ENCODE measurements around the gene ACP4.

The ACP4 gene

DNA sequence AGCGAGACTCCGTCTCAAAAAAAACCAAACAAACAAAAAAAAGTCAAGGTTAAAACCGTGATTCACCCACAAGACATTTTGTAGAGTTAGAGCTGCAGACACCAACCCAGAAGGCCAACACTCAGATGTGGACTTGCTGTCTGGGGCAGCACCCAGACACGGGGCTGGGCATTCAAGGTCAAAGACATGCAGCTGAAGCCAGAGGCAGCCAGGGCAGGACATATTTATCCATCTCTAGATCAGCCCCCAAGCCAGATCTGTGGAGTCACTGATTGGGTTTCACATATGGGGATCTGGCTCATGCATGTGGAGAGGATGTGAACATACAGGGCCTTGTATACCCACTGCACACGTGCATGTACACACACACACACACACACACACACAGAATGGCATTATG is 39.6 kb downstream of the ACP4 start:
- H3K36me3 ChIP-seq (replicated peaks), result no peaks in the 10 kb centered on the region
- H3K4me1 ChIP-seq, result no peaks in the 10 kb centered on the region
- H3K27me3 ChIP-seq (ENCODE audit: low read depth), result peaks cover 2% of the 10 kb centered on the region; the same call in 1 of the 2 replicates
- in situ Hi-C loops (cut with MboI; ENCODE audit: low sequenced_read_pairs), result no loop called here
- no peaks in the 10 kb centered on the region for H3K9me3 ChIP-seq
- DNase-seq (ENCODE audit: low spot score in 2 of 2), result no peak
- no peak overlapping the region for H3K4me3 ChIP-seq

DNA sequence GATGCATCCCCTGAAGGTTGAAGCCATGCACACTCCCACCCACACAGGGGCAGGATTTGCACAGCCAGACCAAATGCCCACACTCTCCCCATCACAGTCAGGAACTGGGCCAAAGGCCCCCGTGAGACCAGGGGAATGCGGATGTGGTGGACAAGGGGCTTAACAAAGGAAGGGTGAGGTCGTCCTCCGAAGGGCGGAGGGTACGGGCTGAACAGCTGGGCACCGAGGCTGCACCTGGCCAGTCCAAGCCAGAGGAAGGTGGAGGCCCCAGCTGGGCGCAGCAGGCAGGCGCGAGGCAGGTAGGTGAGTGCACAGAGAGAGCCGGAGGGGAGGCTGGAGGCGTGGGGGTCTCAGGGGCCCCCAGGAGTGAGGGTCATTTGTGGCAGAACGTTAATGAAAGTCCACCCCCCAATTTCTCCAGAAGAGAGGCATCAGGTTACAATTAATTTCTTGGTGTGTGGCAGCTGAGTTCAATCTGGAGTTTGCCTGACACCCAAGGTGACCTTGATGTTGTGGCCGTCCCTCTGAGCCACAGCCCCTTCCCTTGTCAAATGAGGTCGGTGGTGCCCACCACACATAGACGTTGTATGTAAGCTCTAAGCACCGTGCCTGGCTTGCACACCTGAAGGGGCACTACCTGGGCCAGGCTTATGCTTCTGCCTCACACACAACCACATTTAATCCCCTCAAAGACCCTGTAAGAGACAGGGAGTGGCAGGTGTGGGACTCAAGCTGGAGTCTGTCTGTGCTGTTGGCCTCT is 40.2 kb downstream of the ACP4 start:
- H3K4me3 ChIP-seq, result no peak overlapping the region
- in situ Hi-C loops (cut with MboI; ENCODE audit: low sequenced_read_pairs), result no loop called here
- DNase-seq (ENCODE audit: low spot score in 2 of 2), result no peak

DNA sequence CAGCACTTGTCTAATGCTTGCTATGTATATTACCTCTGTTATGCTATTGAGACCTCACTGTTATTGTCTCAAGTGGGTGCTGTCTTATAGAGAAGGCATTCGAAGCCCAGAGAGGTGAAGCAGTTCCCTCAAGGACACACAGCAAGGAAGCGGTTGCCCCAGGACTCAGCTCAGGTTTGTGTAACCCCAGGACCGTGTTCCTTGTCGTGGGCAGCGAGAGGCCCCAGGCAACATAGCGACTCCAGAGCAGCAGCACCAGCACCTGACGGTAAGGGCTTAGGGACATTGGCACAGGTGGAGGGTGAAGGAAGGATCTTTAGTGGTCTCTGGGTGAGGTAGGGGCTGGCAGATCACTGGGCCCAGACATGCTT is 40.8 kb downstream of the ACP4 start:
- Histone ChIP-seq H3K4me3 (no peak overlapping the region), H3K36me3 (replicated peaks) (no peaks in the 10 kb centered on the region), H3K4me1 (no peaks in the 10 kb centered on the region; the same call in 1 of the 2 replicates), H3K27me3 (ENCODE audit: low read depth) (peaks cover 2% of the 10 kb centered on the region; the same call in 1 of the 2 replicates), H3K9me3 (no peaks in the 10 kb centered on the region)
- in situ Hi-C loops (cut with MboI; ENCODE audit: low sequenced_read_pairs), result no loop called here
- no peak for DNase-seq (ENCODE audit: low spot score in 2 of 2)

More for the DNA sequence above, 40.2 kb downstream of the ACP4 start:
- H3K4me1 ChIP-seq, result no peaks in the 10 kb centered on the region; the same call in 1 of the 2 replicates
- H3K36me3 ChIP-seq (replicated peaks), result no peaks in the 10 kb centered on the region
- peaks cover 2% of the 10 kb centered on the region; the same call in 1 of the 2 replicates for H3K27me3 ChIP-seq (ENCODE audit: low read depth)
- H3K9me3 ChIP-seq, result no peaks in the 10 kb centered on the region

DNA sequence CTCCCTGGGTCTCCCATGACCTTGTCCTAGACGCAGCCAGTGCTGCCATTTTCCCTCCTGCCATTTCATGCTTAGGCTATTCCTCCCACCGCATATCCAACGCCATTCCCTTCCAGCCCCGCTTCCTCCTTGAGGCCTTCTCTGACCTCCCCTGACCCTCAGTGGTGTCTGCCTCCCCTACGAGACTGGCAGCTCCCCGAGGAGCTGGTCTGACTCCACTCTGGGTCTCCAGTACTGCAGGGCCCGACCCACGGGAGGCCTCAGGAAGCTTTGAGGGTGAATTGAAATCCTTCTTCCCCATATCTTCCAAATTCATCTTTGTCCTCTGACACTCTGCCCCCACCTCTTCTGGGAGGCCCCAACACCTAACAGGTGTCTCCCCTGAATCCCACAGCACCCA is 42.5 kb downstream of the ACP4 start:
- H3K4me1 ChIP-seq, result peaks cover 3% of the 10 kb centered on the region

DNA sequence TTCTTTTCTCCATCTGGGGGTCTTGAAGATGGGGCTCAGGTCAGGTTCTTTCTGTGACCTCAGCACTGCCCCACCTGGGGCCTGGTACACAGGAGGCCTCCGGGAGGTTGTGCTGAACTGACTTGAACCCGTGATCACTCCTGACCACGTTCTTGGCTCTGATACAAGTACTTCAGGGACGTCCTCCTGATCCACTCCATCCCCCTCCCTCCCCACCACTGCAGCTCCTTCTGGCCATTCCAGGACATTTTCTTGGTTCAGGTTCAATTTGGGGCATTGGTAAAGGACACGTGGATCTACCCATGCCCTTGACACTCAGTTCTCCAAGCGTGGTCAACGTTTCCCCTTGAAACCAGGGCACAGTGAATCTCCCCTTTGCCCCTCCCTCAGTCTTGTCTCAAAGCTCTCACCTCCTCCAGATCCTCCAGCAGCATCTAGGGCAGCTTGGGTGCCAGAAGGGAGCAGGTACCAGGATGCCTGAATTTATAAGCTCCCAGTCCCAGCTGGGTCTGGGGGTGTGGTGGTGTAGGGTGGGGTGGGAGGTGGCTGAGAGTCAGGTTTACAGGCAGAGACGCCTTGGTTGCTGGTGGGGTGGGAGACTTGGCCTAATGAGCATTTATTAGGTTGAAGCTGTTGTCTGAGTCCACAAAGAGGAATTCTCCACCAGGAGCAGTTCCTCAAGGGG is 43.0 kb downstream of the ACP4 start, which contains the start of gene KLK15:
Gene KLK15 (minus strand): TSS at position 458 of the 685 bp plus-strand sequence. CDS start 2,082 bp downstream, outside the sequence.
- Histone ChIP-seq H3K4me3 (no peak within 1 kb of the TSS), H3K36me3 (replicated peaks) (no peaks in the 10 kb centered on the region), H3K27me3 (ENCODE audit: low read depth) (no peaks in the 10 kb centered on the region), H3K9me3 (no peaks in the 10 kb centered on the region), H3K4me1 (peaks cover 3% of the 10 kb centered on the region)
- in situ Hi-C loops (cut with MboI; ENCODE audit: low sequenced_read_pairs), result no loop called here
- no peak for DNase-seq (ENCODE audit: low spot score in 2 of 2)

More for the DNA sequence above, 42.5 kb downstream of the ACP4 start:
- H3K36me3 ChIP-seq (replicated peaks), result no peaks in the 10 kb centered on the region
- no peaks in the 10 kb centered on the region for H3K27me3 ChIP-seq (ENCODE audit: low read depth)
- in situ Hi-C loops (cut with MboI; ENCODE audit: low sequenced_read_pairs), result no loop called here
- no peak for DNase-seq (ENCODE audit: low spot score in 2 of 2)
- no peak overlapping the region for H3K4me3 ChIP-seq
- no peaks in the 10 kb centered on the region for H3K9me3 ChIP-seq

DNA sequence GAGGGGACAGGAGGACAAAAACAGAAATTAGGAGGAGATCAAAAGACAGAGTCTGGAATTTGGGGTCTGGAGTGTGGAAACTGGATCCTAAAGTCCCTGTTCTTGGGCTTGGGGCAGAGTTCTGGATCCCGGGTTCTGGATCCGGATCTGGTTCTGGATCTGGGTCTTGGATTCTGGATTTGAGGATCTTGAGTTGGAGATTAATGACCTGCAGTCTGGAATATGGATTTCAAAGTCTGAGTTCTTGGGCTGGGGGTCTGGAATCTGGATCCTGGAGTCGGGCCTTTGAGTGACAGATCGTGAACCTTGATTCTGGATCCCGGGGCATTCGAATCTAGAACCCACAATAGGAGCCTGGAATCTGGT is 43.6 kb downstream of the ACP4 start:
- Histone ChIP-seq H3K36me3 (replicated peaks) (no peaks in the 10 kb centered on the region), H3K4me1 (peaks cover 3% of the 10 kb centered on the region), H3K4me3 (no peak overlapping the region), H3K9me3 (no peaks in the 10 kb centered on the region), H3K27me3 (ENCODE audit: low read depth) (no peaks in the 10 kb centered on the region)
- in situ Hi-C loops (cut with MboI; ENCODE audit: low sequenced_read_pairs), result no loop called here
- no peak for DNase-seq (ENCODE audit: low spot score in 2 of 2)

DNA sequence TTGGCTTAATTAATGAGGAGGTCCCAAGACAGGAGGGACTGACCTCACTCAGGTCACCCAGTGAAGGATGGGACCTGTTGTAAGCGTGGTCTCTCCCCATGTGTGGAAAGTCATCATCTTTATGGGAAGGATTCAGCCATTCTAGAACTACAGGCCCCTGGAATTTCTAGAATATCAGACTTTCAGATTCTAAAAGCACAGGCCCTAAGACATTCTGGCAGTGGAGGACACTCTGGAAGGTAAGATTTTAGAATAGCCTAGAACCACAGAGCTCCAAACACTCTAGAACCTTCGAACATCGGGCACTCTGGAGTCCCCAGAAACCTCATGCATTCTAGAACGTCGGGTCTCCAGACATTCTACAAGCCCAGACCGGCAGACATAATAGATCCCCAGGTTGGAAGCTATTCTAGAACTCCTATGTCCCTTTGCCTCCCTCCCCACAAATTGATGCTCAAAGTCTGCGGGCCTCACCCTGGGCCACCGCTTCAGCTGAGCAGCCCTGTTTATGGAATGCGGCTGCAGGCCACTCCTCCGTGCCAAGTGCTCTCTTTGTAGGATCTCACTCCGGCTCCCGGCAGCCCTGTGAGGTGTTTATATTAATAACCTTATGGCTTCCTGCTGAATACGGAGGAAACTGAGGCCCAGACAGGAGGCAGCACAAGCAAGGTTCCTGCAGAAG is 45.0 kb downstream of the ACP4 start:
- peak overlapping the region; percentile 50 for H3K4me3 ChIP-seq
- in situ Hi-C loops (cut with MboI; ENCODE audit: low sequenced_read_pairs), result no loop called here

DNA sequence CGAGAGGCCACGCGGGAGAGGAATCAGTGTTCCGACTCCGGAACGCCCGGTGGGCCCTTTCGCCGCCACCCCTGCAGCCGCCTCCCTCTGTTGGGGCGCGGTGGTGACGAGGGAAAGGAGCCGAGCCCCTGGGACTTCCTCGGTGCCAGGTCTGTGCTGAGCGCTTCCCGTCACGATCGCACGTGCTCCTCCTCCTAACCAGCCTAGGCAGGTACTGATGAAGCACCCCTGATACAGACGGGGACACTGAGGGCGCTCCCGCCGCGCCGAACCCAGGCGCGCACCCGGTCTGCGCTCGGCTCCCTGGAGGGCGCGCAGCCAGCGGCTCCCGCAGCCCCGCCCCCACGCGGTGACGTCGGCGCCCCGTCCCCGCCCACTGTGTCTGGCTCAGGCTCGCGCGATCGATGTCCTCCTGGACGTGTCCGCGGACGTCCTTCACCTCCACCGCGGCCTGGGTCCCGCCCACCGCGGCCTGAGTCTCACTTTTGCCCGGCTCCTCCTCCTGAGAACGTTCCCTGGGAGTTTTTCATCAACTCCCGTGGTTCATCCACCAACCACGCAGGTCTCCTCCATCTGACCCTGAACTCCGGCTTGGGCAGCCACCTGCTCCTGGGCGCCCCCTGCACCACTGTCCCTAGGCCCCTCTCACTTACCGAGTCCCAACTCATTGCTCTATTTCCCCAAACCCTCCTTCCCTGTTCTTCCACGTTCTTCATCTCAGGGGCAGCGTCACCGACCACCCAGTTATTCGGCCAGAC is 45.7 kb downstream of the ACP4 start:
- no peaks in the 10 kb centered on the region for H3K36me3 ChIP-seq (replicated peaks)
- H3K27me3 ChIP-seq (ENCODE audit: low read depth), result no peaks in the 10 kb centered on the region
- H3K9me3 ChIP-seq, result no peaks in the 10 kb centered on the region
- peaks cover 3% of the 10 kb centered on the region for H3K4me1 ChIP-seq
- in situ Hi-C loops (cut with MboI; ENCODE audit: low sequenced_read_pairs), result no loop called here
- DNase-seq (ENCODE audit: low spot score in 2 of 2), result peak; percentile 61 to 88
- H3K4me3 ChIP-seq, result peak overlapping the region; percentile 50

More for the DNA sequence above, 45.0 kb downstream of the ACP4 start:
- DNase-seq (ENCODE audit: low spot score in 2 of 2), result peak in 1 of 2 experiments; percentile 24
- Histone ChIP-seq H3K36me3 (replicated peaks) (no peaks in the 10 kb centered on the region), H3K4me1 (peaks cover 3% of the 10 kb centered on the region), H3K27me3 (ENCODE audit: low read depth) (no peaks in the 10 kb centered on the region), H3K9me3 (no peaks in the 10 kb centered on the region)

DNA sequence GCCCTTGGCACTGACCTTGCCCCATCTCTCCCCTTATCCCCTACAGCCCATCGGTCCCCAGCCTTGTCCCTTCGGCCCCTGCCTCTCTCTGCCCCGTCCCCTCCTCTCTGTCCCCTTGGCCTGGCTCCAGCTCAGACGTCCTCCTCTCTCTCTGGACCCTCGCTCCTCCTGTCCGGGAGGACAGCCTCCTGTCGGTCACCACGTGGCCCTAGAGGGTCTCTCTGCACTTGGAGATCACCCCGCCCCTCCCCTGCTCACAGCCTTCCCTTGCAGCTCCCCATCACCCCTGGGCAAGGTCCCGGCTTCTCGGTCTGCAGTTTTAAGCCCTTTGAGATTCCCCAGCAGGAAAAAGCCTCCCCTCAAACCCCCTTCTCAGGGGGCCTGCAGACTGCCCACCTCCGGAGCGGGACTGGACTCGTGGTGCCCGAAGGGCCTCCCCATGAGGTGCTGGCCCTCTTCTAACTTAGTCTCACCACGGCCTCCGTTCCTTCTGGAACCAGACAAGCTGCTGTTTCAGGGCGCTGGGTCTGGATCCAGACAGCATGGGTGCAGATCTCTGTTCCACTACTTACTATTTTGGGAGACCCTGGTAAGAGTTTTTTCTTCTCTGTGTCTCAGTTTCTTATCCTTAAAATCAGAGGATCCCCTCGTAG is 46.5 kb downstream of the ACP4 start:
- Histone ChIP-seq H3K4me3 (no peak overlapping the region; the same call in 1 of the 2 replicates), H3K36me3 (replicated peaks) (no peaks in the 10 kb centered on the region), H3K9me3 (no peaks in the 10 kb centered on the region), H3K4me1 (peaks cover 3% of the 10 kb centered on the region), H3K27me3 (ENCODE audit: low read depth) (no peaks in the 10 kb centered on the region)
- in situ Hi-C loops (cut with MboI; ENCODE audit: low sequenced_read_pairs), result no loop called here
- DNase-seq (ENCODE audit: low spot score in 2 of 2), result no peak

DNA sequence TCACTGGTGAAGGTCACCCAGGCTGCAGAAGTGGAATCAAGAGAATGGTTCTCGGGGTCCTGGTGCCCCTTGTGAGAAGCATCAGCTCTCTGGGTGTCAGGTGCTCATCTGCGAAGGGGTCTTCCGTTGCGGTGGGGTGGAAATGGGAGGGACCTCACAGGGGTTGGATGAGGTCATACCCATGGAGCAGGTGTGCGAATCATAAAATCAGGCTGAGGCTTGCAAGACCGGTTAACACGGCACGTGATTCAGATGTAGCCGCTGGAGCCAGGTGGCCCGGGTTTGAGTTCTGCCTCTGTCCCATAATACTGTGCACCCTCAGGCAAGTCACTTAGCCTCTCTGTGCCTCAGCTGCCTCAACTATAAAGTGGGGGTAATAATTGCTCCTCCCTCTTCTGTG is 47.1 kb downstream of the ACP4 start:
- in situ Hi-C loops (cut with MboI; ENCODE audit: low sequenced_read_pairs), result no loop called here
- H3K36me3 ChIP-seq (replicated peaks), result no peaks in the 10 kb centered on the region

DNA sequence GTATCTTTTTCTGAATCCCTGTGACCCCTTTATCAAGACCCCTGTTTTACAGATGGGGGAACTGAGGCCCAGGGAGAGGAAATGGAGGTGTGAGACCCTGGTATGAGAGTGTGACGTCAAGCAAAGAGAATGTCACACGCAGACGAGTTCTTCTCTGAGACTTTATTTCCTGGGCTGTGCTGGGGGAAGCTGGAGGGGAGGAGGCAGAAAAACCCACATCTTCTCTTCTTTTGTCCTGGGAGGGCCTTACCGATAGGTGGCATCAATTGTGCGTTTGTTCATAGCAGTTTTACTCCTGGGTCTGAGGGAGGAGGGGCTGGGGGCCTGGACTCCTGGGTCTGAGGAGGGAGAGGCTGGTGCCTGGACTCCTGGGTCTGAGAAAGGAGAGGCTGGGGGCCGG is 48.0 kb downstream of the ACP4 start:
- no peak for DNase-seq (ENCODE audit: low spot score in 2 of 2)
- H3K4me1 ChIP-seq, result peaks cover 3% of the 10 kb centered on the region
- H3K36me3 ChIP-seq (replicated peaks), result no peaks in the 10 kb centered on the region
- in situ Hi-C loops (cut with MboI; ENCODE audit: low sequenced_read_pairs), result no loop called here
- H3K9me3 ChIP-seq, result no peaks in the 10 kb centered on the region
- peaks cover 4% of the 10 kb centered on the region; the same call in 1 of the 2 replicates for H3K27me3 ChIP-seq (ENCODE audit: low read depth)
- no peak overlapping the region for H3K4me3 ChIP-seq

More for the DNA sequence above, 47.1 kb downstream of the ACP4 start:
- H3K4me3 ChIP-seq, result no peak overlapping the region
- H3K9me3 ChIP-seq, result no peaks in the 10 kb centered on the region
- no peak for DNase-seq (ENCODE audit: low spot score in 2 of 2)
- peaks cover 3% of the 10 kb centered on the region for H3K4me1 ChIP-seq
- peaks cover 1% of the 10 kb centered on the region; the same call in 1 of the 2 replicates for H3K27me3 ChIP-seq (ENCODE audit: low read depth)

DNA sequence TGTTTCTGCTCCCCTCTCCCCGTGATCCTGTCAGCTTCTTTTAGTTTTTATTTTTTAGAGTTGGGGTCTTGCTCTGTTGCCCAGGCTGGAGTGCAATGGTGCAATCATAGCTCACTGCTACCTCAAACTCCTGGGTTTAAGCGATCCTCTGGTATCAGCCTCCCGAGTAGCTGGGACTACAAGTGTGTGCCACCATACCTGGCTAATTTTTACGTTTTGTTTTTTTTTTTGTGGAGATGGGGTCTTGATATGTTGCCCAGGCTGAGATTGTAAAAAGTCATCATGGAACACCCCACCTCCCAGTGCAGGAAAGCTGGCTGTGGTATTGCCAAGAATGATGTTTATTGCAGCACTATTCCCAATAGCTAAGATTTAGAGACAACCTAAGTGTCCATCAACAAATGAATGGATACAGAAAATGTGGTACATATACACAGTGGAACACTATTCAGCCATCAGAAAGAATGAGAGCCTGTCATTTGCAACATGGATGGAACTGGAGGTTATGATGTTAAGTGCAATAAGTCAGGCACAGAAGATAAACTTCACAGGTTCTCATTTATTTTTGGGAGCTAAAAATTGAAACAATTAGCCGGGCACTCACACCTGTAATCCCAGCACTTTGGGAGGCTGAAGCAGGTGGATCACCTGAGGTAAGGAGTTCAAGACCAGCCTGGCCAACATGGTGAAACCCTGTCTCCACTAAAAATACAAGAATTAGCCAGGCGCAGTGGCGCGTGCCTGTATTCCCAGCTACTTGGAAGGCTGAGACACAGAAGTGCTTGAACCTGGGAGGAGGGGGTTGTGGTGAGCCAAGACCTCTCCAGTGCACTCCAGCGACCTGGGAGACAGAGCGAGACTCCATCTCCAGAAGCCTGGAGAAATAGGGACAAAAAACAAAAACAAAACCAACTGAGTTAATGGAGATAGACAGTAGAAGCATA is 49.8 kb downstream of the ACP4 start:
- Histone ChIP-seq H3K36me3 (replicated peaks) (no peaks in the 10 kb centered on the region), H3K27me3 (ENCODE audit: low read depth) (peaks cover 4% of the 10 kb centered on the region; the same call in 1 of the 2 replicates), H3K9me3 (no peaks in the 10 kb centered on the region), H3K4me3 (no peak overlapping the region), H3K4me1 (peaks cover 3% of the 10 kb centered on the region)
- no peak for DNase-seq (ENCODE audit: low spot score in 2 of 2)
- in situ Hi-C loops (cut with MboI; ENCODE audit: low sequenced_read_pairs), result no loop called here

Data from HAP-1 (cell line).